ENCODE results near the gene TTN.

The TTN gene

DNA sequence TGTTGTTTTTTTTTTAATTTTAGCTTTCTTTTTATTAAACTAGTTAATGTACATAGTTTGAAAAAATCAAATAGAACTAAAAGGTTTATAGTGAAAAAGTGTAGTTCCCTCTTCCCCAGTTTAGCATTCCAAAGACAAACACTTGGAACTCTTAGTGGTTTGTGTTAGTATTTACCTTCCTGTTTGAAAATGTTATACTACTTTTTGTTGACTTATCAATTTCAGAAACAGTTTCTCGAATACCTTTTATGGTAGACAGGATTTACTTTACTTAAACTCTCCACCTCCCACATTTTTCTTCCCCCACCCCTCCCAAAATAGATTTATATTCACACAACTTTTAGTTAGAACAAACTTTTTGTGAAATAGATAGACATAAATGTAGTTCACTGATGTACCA is 300.3 kb downstream of the TTN start:
- no peak for DNase-seq (ENCODE audit: insufficient read length, low spot score)
- no peak for FAIRE-seq

DNA sequence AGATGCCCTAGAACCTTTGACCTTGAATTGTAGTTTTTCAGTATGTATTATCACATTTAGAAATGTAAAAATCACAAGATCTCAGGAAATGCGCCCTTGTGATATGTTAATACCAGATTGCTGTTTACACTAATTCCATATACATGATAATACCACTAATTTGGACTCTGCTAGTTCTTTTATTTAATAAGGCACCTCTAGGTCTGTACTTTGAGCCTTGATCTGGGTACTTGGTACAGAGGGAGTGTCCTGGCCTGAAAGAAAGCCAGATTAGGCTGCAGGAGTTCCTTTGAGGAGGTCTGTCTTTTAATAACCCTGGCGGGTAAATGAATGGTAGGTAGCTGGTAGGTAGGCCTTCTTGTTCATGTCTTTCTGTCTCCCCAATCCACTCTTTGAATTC is 300.7 kb downstream of the TTN start:
- DNase-seq (ENCODE audit: insufficient read length, low spot score) (no peak), FAIRE-seq (no peak)

DNA sequence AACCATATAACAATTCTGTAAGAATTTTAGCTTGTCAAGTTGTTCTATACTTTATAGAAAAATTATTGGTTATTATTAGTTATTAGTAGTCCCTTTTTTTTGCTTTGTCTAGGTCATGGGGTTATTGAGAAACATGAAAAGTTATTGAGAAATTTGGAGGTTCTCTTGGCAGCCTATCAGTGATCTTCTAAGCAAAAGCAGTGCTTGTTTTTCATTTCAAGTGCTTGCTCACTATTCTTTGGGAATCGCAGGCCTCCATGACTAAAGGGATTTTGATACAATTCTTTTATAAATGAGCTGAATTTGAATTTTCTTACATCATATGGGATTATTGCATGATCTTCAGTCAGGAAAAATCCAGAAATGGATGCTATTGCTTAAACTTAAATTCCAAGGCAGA is 301.1 kb downstream of the TTN start:
- FAIRE-seq (no peak), DNase-seq (ENCODE audit: insufficient read length, low spot score) (no peak)

DNA sequence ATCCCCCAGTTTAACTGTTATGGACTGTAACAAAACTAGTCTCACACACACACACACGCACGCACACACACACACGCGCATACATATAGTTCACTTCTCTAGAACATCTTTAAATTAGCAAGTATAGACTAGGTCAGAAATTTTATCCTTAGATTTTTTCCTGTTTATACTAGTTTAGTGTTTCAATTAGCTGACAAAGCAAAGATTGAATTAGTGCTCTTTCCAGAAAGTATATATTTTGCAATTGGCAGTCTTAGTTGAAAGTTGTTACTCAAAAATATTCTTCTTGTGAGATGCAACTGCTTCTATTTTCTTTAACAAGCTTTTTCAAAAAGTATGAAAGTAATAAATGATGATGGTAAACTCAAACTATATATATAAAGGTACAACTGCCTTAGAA is 304.5 kb downstream of the TTN start:
- no peak for DNase-seq (ENCODE audit: insufficient read length, low spot score)
- FAIRE-seq: no peak

DNA sequence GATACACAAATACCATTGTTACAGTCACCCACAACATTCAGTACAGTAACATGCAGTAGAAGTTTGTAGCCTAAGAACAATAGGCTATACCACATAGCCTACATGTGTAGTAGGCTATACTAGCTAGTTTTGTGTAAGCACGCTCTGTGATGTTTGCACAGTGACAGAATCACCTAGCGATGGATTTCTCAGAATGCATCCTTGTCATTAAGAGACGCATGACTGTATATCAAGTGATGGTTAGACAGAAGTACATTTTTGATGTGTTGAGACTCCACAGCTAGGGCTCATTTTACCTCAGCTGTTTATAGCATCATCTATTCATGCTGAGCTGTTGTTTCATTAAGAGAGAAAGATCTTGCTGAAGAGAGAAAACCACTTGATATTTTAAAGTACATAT is 307.6 kb downstream of the TTN start:
- DNase-seq (ENCODE audit: insufficient read length, low spot score): no peak
- no peak for FAIRE-seq

DNA sequence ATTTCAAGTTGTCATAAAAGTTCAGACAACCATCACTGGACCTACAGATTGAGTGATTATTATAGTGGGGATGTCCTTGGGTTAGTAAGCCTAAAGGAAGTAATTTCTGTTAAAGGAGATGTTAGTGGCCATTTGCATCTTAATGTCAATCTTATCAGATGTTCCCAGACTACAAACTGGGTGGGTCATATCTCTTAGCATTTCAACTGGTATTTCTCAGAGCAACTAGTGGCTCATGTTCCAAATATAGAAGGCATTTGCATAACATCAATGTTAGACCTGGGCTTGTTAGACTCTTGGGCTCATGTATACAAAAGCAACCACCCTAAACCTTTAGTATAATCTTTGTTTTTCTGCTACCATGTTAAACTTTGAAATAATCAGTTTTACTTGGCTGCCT is 309.1 kb downstream of the TTN start:
- no peak for FAIRE-seq
- no peak for DNase-seq (ENCODE audit: insufficient read length, low spot score)

DNA sequence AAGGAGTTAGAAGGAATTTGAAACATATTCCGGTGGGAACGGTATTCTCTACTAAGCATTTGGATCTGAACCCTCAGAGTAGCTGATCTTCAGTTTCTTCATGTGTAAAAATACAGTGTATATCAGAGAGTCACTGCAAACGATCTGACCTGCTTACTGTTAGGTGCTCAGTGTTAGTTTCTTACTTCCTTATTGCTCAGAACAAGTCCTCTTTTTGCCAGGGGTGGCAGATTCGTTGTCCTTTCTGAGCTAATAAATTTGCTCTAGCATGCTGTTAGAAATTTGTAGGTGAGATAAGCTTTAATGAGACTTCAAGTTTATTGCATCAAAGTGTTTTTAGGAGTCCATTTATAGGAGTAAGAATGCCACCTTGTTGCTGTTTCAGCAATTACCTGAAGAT is 311.2 kb downstream of the TTN start:
- FAIRE-seq (no peak), DNase-seq (ENCODE audit: insufficient read length, low spot score) (no peak)

DNA sequence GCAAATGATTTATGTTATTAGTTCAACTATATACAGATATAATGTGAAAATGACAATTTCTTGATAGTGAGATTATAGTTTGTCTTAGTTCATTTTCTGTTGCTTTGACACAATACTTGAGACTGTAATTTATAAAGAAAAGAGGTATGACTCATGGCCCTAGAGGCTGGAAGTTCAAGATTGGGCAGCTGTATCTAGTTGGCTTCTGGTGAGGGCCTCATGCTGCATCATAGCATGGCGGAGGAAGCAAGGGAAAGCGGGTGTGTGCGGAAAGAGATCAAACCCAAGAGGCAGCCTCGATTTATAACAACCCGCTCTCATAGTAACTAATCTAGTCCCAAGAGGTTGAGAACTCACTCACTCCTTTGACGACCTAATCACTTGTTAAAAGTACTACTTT is 315.6 kb downstream of the TTN start:
- FAIRE-seq (no peak), DNase-seq (ENCODE audit: insufficient read length, low spot score) (no peak)

DNA sequence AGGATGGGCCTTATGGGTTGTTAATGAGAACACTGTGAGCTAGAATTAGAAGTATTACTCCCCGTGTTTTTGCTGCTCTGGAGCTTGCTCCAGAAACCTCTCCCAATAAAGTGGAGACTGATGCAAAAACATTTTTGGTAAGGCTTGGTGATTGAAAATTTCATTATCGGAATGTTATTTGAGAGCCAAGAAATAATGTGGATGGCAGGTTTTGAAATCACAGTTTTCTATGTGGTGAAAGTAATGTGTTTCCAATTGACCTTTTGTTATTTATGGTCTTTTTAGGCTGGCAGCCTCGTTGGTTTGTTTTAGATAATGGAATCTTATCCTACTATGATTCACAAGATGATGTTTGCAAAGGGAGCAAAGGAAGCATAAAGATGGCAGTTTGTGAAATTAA is 321.9 kb downstream of the TTN start:
- DNase-seq (ENCODE audit: insufficient read length, low spot score) (no peak), FAIRE-seq (no peak)

DNA sequence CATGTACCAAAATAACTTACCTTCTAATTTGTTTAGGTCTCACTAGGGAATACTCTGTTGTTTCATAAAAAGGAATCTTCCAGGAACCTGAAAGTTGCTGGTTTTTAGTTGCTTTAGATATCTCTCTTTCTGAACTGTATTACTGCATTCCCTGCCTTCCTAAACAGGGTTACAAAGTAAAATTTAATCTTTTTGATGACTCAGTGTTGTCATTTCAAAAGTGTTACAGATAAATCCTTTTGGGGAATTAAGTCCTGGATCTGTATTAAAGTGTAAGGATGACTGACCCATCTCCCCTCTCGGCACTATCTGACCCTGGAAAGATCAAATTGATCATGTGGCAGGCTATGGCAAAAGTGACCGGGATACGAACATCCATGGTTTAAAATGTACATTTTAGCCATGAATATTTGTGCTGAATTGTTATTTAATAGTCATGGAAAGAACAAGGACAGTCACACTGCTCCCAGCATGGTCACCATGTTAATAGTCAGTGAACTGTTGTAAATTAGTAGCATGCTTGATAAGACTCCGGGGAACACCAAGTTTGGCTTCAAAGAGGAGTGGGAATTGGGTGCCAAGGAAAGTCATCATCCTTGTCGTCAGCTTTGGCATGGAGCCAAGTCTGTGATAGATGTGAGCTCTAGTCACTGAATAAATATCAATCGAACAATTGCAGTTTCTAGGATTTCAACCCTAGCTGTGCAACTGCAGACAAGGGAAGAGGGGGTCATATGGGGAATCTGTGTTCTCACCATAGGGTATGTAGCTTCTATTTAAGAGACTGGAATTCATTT is 322.8 kb downstream of the TTN start:
- DNase-seq (ENCODE audit: insufficient read length, low spot score): no peak
- no peak for FAIRE-seq

DNA sequence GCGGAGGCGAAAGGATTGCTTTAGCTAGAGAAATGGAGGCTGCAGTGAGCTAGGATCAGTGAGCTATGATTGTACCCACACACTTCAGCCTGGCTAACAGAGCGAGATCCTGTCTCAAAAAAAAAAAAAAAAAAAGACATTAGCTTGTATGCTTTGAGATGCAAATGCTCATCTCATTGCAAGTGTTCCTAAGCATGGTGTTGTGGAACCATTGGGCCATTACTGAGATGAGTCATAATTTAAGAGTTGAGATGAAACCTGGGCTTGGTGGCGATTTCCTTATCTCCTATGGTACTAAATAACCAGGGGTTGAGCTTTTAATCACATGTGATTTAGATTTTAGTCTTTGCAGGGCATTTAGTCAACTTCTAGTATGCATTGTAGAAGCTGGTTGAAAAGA is 324.8 kb downstream of the TTN start:
- no peak for DNase-seq (ENCODE audit: insufficient read length, low spot score)
- FAIRE-seq: no peak

DNA sequence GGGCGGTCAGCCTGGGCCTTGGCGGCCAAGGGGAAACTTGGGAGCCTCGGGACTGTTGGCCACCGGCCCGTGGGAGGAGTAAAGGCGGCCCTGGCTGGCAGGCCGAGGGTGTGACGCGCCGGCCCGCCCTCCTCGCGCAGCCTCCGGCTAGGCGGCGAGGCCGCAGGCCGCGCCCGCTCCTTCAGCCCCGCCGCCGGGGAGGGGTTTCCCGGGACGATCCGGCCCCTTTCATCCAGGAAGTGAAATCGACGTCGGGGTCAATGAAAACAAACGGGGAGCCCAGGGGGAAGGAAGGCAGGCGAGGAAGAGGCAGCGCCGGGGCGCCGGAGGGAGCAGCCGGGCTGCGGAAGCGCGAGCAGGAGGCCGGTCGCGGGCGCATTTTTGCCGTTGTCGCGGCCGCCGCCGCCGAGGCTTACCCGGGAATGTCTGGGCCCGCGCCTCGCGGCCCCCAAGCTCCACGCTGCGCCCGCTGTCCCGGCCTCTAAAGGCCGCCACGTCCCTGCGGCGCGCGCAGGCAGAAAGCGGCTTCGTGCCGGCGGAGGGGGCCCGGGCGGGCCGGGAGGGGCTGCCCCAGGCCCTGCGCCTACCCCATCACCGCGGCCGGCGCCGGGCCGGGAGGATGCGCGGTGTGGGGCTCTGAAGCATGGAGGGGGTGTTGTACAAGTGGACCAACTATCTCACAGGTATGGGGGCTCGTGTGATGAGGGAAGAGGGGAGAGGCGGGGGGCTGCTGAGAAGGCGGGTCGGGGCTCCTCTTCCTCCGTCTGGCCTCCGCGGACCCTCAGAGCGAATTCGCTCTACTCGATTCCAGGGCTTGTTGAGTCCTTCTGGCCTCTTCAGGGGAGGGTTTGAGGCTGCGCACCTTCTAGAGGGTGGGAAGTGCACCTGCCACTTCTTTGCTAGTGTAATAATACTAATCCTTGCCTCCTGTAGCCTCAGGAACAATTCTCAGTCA is 326.7 kb downstream of the TTN start, which contains the start of gene PLEKHA3:
PLEKHA3 (plus strand) TSS at position 231 of the 955 bp plus-strand sequence; CDS start at position 644, 413 bp downstream.
- peak; percentile 75 for FAIRE-seq
- DNase-seq (ENCODE audit: insufficient read length, low spot score): peak; percentile 94

DNA sequence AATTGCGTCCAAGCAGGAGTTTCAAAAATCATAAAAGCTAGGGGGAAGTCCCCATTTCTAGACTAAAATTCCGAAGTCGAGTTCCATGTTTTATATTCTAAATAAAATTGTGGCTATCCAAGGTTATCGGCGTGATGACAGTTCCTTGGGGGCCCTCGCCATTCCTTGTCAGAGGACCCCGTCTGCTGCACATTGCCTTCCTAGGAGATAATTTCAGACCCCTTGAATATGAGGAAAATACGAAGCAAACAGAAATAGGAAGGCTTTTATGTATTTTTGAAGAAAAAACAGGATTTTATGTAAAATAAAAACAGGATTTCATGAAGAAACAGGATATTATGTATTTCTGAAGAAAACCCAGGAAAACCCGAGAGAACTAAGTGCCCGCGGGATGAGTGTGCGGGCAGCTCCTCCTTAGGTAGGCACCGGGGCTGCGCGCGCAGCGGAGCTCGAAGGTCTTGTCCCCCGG is 327.4 kb downstream of the TTN start:
- FAIRE-seq: no peak

DNA sequence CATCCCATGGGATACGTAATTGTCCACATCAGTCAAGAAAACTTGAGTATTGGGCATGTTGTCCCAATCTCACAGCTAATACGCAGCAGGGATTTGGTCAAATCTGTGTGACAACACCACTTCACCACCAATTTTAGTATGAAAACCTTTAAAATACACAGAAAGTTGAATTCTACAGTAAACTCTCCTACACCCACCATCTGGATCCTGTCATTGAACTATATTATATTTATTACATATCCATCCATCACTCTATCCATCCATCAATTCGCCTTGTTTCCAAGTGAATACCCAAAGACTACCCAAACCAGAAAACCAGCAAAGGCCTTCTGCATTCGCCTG is 328.0 kb downstream of the TTN start:
- no peak for DNase-seq (ENCODE audit: insufficient read length, low spot score)
- no peak for FAIRE-seq

More for the DNA sequence above, 327.4 kb downstream of the TTN start:
- DNase-seq (ENCODE audit: insufficient read length, low spot score): no peak

DNA sequence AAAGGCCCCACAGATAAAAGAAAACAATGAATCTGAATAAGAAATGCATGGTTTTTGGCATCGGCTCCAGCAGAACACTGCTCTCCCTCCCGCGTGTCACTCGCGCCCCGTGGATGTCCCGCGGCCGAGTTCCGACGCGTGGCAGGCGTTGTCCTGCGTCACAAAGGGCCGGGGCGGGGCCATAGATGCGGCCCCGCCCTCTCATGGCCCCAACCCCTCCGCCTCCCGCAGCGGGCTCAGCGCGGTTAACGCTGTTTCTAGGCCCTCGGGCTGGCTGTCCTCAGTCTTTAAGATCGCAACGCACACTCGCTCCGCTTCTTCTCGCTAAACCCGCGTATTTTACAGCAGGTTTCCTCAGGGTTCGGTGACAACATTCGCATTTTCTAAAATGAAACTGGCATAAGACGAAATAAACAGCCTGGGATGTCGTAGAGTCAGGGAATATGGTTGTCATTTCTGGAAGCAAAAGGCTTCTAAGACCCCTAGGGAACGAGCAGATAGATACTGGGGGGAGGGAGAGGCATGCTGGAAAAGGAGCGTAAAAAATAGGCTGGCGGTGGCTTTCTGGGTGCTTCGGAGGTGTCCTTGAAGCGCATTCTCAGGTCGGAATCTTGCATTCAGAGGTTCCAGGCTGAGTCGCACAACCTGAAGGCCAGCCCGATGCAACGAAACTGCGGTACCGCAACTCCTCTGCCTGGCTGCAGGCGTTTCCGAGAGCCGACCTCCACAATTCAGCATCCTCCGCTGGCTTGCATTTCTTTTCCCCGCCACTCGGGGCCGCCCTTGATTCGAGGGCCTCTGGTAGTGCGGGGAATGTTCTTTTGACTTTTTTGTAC is 328.6 kb downstream of the TTN start, which contains the start of gene FKBP7:
FKBP7 (minus strand) TSS at position 162 of the 836 bp plus-strand sequence; CDS start at position 61, 101 bp downstream.
- DNase-seq (ENCODE audit: insufficient read length, low spot score) (peak; percentile 61), FAIRE-seq (peak; percentile 51)

DNA sequence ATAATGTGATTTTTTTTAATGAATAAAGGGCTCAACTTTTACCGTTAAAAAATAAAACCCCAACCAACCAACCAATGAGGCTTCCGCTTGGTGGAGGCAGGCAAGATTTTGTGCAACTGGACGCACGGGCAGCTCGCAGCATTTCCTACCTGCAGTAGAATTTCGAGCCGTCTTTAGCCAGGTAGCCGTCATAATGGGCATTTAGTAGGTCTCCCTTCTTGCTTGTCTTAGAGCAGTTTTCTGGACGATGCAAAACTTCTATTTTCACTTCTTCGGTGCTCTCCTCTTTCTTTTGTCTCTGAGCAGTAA is 329.1 kb downstream of the TTN start:
- DNase-seq (ENCODE audit: insufficient read length, low spot score) (no peak), FAIRE-seq (no peak)

DNA sequence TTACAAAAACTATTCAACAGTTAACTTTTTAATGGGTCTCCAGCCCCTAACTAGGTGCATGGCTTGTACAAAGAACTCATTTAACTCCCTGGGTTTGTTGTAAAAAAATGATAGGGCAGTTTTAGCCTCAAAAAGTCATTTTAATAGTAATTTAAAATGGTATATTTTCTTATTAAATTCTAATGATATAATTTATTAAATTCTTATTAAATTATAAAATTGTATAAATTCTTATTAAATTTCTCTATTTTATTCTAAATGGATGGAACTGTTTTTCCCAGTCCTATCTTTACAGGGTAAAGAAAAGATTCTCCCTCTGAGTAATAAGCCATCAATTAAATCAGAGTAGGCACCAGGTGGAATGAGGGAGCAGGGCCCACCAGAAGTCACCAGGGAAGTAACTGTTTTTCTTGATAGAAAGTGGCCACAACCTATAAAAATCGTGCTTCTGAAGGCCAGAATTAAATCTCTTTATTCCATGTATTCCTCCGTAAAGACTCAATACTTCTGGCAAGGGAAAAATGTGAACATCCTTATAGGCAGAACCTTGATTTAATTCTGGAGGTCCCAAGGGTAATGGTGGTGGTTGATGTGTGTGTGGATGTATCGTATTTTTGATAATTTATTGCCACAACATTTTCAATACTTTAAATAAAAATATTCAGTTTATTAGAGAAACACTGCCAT is 329.6 kb downstream of the TTN start:
- DNase-seq (ENCODE audit: insufficient read length, low spot score) (no peak), FAIRE-seq (no peak)

DNA sequence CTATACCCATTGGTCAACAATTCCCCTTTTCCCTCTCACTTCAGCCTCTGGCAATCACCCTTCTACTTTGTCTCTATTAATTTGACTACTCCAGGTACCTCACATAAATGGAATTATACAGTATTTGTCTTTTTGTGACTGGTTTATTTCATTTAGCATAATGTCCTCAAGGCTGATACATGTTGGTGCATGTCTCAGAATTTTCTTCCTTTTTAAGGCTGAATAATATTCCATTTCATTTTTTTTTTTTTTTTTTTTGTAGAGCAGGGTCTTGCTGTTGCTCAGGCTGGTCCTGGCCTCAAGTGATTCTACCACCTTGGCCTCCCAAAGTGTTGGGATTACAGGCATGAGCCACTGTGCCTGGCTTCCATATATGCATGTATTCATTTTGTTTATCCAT is 330.7 kb downstream of the TTN start:
- FAIRE-seq (no peak), DNase-seq (ENCODE audit: insufficient read length, low spot score) (no peak)

All from HTR-8/SVneo (cell line).